GM21576 (cell line): ENCODE measurements around the gene SEPTIN8.

Source experiments
- ATAC-seq: cut with Tn5 transposase; IDR thresholded peaks from one replicate; pipeline ENCODE4 v1.9.1; 2021; ENCODE audit warnings: mild to moderate bottlenecking, moderate library complexity; ENCODE audit not compliant: unreplicated experiment

SEPTIN8 gene

DNA sequence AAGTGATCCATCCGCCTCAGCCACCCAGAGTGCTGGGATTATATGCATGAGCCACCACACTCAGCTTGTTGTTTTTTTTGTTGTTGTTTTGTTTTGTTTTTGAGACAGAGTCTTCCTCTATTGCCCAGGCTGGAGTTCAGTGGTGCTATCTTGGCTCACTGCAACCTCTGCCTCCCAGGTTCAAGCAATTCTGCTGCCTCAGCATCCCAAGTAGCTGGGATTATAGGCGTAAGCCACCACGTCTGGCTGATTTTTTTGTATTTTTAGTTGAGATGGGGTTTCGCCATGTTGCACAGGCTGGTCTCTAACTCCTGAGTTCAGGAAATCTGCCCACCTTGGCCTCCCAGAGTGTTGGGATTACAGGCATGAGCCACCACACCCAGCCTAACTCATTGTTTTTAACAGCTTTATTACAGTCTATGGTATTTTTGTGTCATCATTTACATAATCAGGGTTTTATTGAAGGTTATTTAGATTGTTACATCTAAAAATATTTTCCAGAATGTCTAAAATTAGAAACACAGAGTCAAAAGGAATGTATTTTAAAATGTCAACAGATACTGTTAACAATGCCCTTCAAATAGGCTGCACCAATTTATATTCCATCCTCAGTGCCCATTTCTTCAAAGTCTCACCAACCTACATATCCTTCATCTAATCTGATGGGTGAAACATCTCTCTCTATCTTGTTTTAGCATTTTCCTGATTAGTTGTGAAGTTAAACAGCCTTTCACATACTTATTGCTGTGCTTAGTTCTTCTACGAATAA is 58.3 kb downstream of the SEPTIN8 start:
- ATAC-seq: no peak

DNA sequence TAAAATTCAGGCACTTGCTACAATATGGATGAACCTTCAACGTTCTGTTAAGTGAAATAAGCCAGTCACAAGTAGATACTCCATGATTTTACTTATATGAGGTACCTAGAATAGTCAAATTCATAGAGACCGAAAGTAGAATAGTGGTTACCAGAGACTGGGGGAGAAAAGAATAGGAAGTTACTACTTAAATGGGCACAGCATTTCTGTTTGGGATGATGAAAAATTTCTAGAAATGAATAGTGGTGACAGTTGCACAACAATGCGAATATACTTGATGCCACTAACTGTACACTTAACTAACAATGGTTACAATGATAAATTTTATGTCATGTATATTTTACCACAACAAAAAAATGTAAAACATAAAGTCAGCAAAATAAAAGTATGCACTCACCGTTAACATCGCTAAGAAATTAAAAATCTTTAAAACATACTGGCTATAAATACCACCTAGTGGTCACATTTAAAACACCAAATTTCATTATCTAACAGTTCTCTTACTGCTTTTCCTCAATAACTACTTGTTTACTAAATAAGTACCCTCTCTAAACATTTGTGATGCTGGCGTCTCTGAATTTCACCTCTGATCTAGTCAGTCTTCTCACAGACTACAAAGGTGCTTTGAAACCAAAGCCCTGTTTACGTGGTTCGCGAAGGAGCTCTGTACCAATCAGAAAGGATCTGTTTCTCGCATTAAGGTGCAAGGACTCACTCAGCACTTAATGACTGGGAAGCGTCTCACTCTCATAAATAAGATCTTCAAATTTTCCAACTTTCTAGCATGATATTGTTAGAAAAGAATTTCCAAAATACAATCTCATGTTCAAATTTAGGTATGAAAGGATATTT is 62.4 kb downstream of the SEPTIN8 start:
- no peak for ATAC-seq

DNA sequence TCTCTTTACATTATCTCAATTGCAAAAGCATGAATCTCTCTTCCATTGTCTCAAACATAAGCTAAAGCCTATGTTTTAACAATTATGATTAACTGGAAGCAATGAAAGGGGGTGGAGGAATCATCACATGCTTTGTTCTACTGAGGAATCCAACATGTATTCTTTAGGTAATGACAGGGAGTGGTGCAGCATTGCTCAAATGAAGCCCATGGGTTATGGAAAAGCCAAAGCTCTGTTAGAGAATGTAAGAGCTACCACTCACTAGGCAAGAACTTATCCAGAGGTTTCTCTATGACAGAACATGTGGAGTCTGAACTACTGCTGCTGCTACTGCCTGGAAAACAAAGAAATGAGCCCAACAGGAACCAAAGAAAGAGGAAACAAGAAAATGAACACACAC is 68.4 kb downstream of the SEPTIN8 start:
- ATAC-seq: no peak

DNA sequence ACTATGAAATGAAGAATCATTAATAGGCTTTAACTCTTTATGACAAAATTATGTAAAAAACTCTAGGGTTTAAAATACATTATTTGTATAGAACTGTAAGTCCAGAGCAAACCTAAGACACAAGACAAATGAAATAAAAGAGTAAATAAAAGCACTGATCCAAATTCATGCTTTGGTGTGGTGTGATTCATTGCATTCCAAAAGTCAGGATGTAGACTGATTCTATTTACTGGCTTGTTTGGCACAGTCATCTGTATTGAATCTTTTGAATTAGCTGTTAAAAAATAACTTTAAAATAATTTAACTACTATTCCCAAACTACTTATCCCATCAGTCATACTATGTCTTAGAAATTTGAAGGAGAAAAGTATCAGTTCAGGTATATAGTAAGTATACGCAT is 72.2 kb downstream of the SEPTIN8 start:
- no peak for ATAC-seq
